GM12878 (cell line): ENCODE measurements around the gene TCF25. TPM values are rescaled to one million over a fixed set of nuclear protein-coding genes. Genes with fewer than 3 reads are reported as not detected.

Source experiments
- ATF3 ChIP-seq: IDR thresholded peaks from 2 replicates; pipeline ENCODE4 v1.6.1; 2011; ENCODE audit warnings: low read depth, mild to moderate bottlenecking, low read length, moderate library complexity, borderline replicate concordance; ENCODE audit errors: extremely low read depth
- CEBPB ChIP-seq, 2 experiments: fragments of 150-350 bp in 1 of 2; IDR thresholded peaks; 2 replicates each; pipeline ENCODE4 v1.6.1; 2012 to 2014; ENCODE audit warnings: low read depth in 2 of 2, low read length in 2 of 2, borderline replicate concordance in 1 of 2, inconsistent platforms in 1 of 2
- CREB1 ChIP-seq: IDR thresholded peaks from 2 replicates; pipeline ENCODE4 v1.6.1; 2012; ENCODE audit warnings: low read depth, mild to moderate bottlenecking, inconsistent platforms
- E2F4 ChIP-seq: IDR thresholded peaks from 2 replicates; pipeline ENCODE4 v1.6.1; 2012; ENCODE audit warnings: low read depth, low read length, improper control_type of control experiment
- FOXK2 ChIP-seq: fragments of 450-650 bp; IDR thresholded peaks from 2 replicates; pipeline ENCODE4 v1.6.1; 2017; ENCODE audit warnings: mild to moderate bottlenecking, moderate library complexity
- JUND ChIP-seq: IDR thresholded peaks from 2 replicates; pipeline ENCODE4 v1.6.1; 2012; ENCODE audit warnings: low read depth, mild to moderate bottlenecking, low read length, improper control_type of control experiment, moderate library complexity
- KAT2A ChIP-seq: conservative IDR thresholded peaks from 2 replicates; pipeline ENCODE4 v1.6.1; 2011; ENCODE audit warnings: low read depth, low read length; ENCODE audit not compliant: control insufficient read depth
- MYC ChIP-seq: IDR thresholded peaks from 2 replicates; pipeline ENCODE4 v1.6.1; 2011; ENCODE audit warnings: mild to moderate bottlenecking, low read length, moderate library complexity, inconsistent platforms; ENCODE audit not compliant: insufficient read depth, insufficient replicate concordance, insufficient read length, severe bottlenecking
- NFYB ChIP-seq: IDR thresholded peaks from 2 replicates; pipeline ENCODE4 v1.6.1; 2011; ENCODE audit warnings: low read depth, mild to moderate bottlenecking, low read length, improper control_type of control experiment, moderate library complexity; ENCODE audit not compliant: insufficient read depth
- NR2F1 ChIP-seq: fragments of 450-650 bp; conservative IDR thresholded peaks from 2 replicates; pipeline ENCODE4 v1.6.1; 2017; ENCODE audit warnings: mild to moderate bottlenecking
- RCOR1 ChIP-seq: conservative IDR thresholded peaks from 2 replicates; pipeline ENCODE4 v1.6.1; 2012; ENCODE audit warnings: low read depth, low read length, improper control_type of control experiment
- TAF1 ChIP-seq: IDR thresholded peaks from 2 replicates; pipeline ENCODE4 v1.6.1; 2011; ENCODE audit warnings: mild to moderate bottlenecking, low read depth, low read length, borderline replicate concordance
- YY1 ChIP-seq: IDR thresholded peaks from 2 replicates; pipeline ENCODE4 v1.6.1; 2011; ENCODE audit warnings: low read depth, mild to moderate bottlenecking, low read length
- ZBTB33 ChIP-seq: fragments of 450-650 bp; IDR thresholded peaks from 2 replicates; pipeline ENCODE4 v1.6.1; 2017; ENCODE audit warnings: mild to moderate bottlenecking
- ZBTB4 ChIP-seq: fragments of 450-650 bp; formaldehyde crosslinking; IDR thresholded peaks from 2 replicates; pipeline ENCODE4 v1.4.0; 2022; ENCODE audit warnings: mild to moderate bottlenecking, moderate library complexity
- ZSCAN29 ChIP-seq: fragments of 450-650 bp; IDR thresholded peaks from 2 replicates; pipeline ENCODE4 v1.6.1; 2017; ENCODE audit warnings: mild to moderate bottlenecking, moderate library complexity
- polyA plus RNA-seq, 11 experiments: library from polyadenylated mRNA; depleted of rRNA in 4 of 11; unstranded in 6 of 11; stranded (reverse) in 5 of 11; fragments of >200 nt; fragmentation: Nextera tagmentation in 4 of 11; fragmentation: Illumina TruSeq in 1 of 11; extraction: Ambion mirVana in 4 of 11; extraction: Trizol in 1 of 11; gene quantifications; 1 replicate in 1 of 11; 2 replicates in 10 of 11; pipeline versions ENCODE4 v1.2.1 to v1.2.3, GENCODE V29; 2011 to 2016; ENCODE audit warnings: inconsistent platforms in 2 of 11, missing spikeins in 2 of 11, low read depth in 1 of 11
- total RNA-seq, 4 experiments: library from RNA; depleted of rRNA in 3 of 4; stranded (reverse); fragments of >200 nt in 3 of 4; fragmentation: Illumina TruSeq in 1 of 4; extraction: Trizol in 1 of 4; gene quantifications; 2 replicates each; pipeline versions ENCODE4 v1.2.1 to v1.2.3, GENCODE V29; 2013 to 2021

The TCF25 gene
- total and polyA plus RNA-seq, 10 of the 15 experiments (the other 5 are each of a cell fraction or from before 2014, with no cell fraction given) = 8.4 to 130 (median 89.4) TPM

- TF ChIP-seq NFYB (no peak), KAT2A (no peak), ZSCAN29 (peak; percentile 89), MYC (no peak), CEBPB (IDR thresholded peaks at IDR 0.05; ENCODE audit: borderline replicate concordance in 1 of 2, low read depth in 2 of 2, low read length in 2 of 2) (no peak), NR2F1 (0 out of 2 replicates have a peak, but pooled peaks have one; percentile 22), ATF3 (no peak), ZBTB33 (no peak), E2F4 (no peak), JUND (no peak), ZBTB4 (no peak), FOXK2 (no peak), YY1 (peak; percentile 55), CREB1 (no peak), RCOR1 (0 out of 2 replicates have a peak, but pooled peaks have one; percentile 33), TAF1 (no peak)
These were observed 45.1 kb upstream of the TCF25 start, which contains the start of gene SPIRE2 (continued) for GRCh38 chr16:89828199-89828869.
